Liver (tissue), 9 donors: ENCODE measurements around the gene HOXD1. TPM values are rescaled to one million over a fixed set of nuclear protein-coding genes. Genes with fewer than 3 reads are reported as not detected.

Source experiments
- DNase-seq: peaks from one replicate; pipeline ENCODE4 v3.0.0-alpha.2; 2017; ENCODE audit warnings: low spot score
- H3K27ac ChIP-seq, 2 donors: one replicate each; pipeline ENCODE4 v1.7.0; 2013; ENCODE audit warnings: inconsistent platforms in 2 of 2, low read length in 2 of 2, control low read depth in 1 of 2, low read depth in 1 of 2, mild to moderate bottlenecking in 1 of 2
- H3K27me3 ChIP-seq, 4 donors: one replicate each; pipeline versions ENCODE4 v1.6.1 to v1.7.0; 2013; ENCODE audit warnings: low read length in 3 of 4, inconsistent platforms in 1 of 4, mild to moderate bottlenecking in 1 of 4, moderate library complexity in 1 of 4; ENCODE audit not compliant: control insufficient read depth in 4 of 4, insufficient read depth in 4 of 4
- H3K36me3 ChIP-seq, 4 donors: one replicate each; pipeline versions ENCODE4 v1.6.1 to v1.7.0; 2013; ENCODE audit warnings: low read length in 3 of 4, mild to moderate bottlenecking in 3 of 4, low read depth in 1 of 4, moderate library complexity in 1 of 4; ENCODE audit not compliant: control insufficient read depth in 4 of 4, insufficient read depth in 3 of 4
- H3K4me1 ChIP-seq, 4 donors: one replicate each; pipeline versions ENCODE4 v1.6.1 to v1.7.0; 2013; ENCODE audit warnings: low read length in 3 of 4, mild to moderate bottlenecking in 3 of 4, moderate library complexity in 1 of 4; ENCODE audit not compliant: control insufficient read depth in 4 of 4, insufficient read depth in 4 of 4
- H3K4me3 ChIP-seq, 3 donors: one replicate each; pipeline versions ENCODE4 v1.6.1 to v1.7.0; 2013; ENCODE audit warnings: low read length in 3 of 3, control low read depth in 1 of 3, low read depth in 1 of 3, mild to moderate bottlenecking in 1 of 3
- H3K9ac ChIP-seq, 2 donors: one replicate each; pipeline ENCODE4 v1.7.0; 2013; ENCODE audit warnings: low read length in 2 of 2, mild to moderate bottlenecking in 2 of 2, moderate library complexity in 2 of 2, control low read depth in 1 of 2, low read depth in 1 of 2
- H3K9me3 ChIP-seq, 4 donors: one replicate each; pipeline versions ENCODE4 v1.6.1 to v1.7.0; 2013; ENCODE audit warnings: low read length in 3 of 4; ENCODE audit not compliant: control insufficient read depth in 4 of 4
- EGR1 ChIP-seq, 2 donors: IDR thresholded peaks; 2 replicates each; pipeline ENCODE4 v1.6.1; 2016 to 2018; ENCODE audit warnings: antibody characterized with exemption in 2 of 2, low read depth in 2 of 2
- FOXA1 ChIP-seq: IDR thresholded peaks from 2 replicates; pipeline ENCODE4 v1.6.1; 2016; ENCODE audit warnings: antibody characterized with exemption
- FOXA2 ChIP-seq: IDR thresholded peaks from 2 replicates; pipeline ENCODE4 v1.6.1; 2016; ENCODE audit warnings: antibody characterized with exemption
- GABPA ChIP-seq, 2 donors: IDR thresholded peaks in 1 of 2; conservative IDR thresholded peaks in 1 of 2; 2 replicates each; pipeline ENCODE4 v1.6.1; 2016; ENCODE audit warnings: antibody characterized with exemption in 2 of 2, mild to moderate bottlenecking in 1 of 2, moderate library complexity in 1 of 2
- HNF4A ChIP-seq, 2 donors: conservative IDR thresholded peaks; 2 replicates each; pipeline ENCODE4 v1.6.1; 2016; ENCODE audit warnings: antibody characterized with exemption in 2 of 2, mild to moderate bottlenecking in 2 of 2
- HNF4G ChIP-seq: IDR thresholded peaks from 2 replicates; pipeline ENCODE4 v1.6.1; 2016; ENCODE audit warnings: antibody characterized with exemption
- JUND ChIP-seq, 2 donors: IDR thresholded peaks; 2 replicates each; pipeline ENCODE4 v1.6.1; 2016; ENCODE audit warnings: antibody characterized with exemption in 2 of 2
- NR2F2 ChIP-seq: IDR thresholded peaks from 2 replicates; pipeline ENCODE4 v1.6.1; 2016; ENCODE audit warnings: antibody characterized with exemption
- RAD21 ChIP-seq, 2 donors: IDR thresholded peaks; 2 replicates each; pipeline ENCODE4 v1.6.1; 2016; ENCODE audit warnings: antibody characterized with exemption in 2 of 2, mild to moderate bottlenecking in 2 of 2
- RXRA ChIP-seq, 2 donors: IDR thresholded peaks; 2 replicates each; pipeline ENCODE4 v1.6.1; 2017 to 2018; ENCODE audit warnings: antibody characterized with exemption in 2 of 2, mild to moderate bottlenecking in 1 of 2
- SP1 ChIP-seq: IDR thresholded peaks from 2 replicates; pipeline ENCODE4 v1.6.1; 2018; ENCODE audit warnings: antibody characterized with exemption, mild to moderate bottlenecking
- YY1 ChIP-seq: IDR thresholded peaks from 2 replicates; pipeline ENCODE4 v1.6.1; 2016; ENCODE audit warnings: antibody characterized with exemption, mild to moderate bottlenecking
- WGBS: extraction: QIAGEN DNeasy Blood & Tissue Kit; methylation state at CpG from one replicate; pipeline ENCODE4 v1.1.7; 2013; 5-methylcytosine and 5-hydroxymethylcytosine counted together
- polyA plus RNA-seq, 2 donors: library from polyadenylated mRNA; stranded (reverse) in 1 of 2; unstranded in 1 of 2; fragments of 200-250 nt in 1 of 2; fragments of >200 nt in 1 of 2; fragmentation: Nextera tagmentation in 1 of 2; extraction: Ambion mirVana in 1 of 2; gene quantifications; one replicate each; pipeline versions ENCODE4 v1.2.1 to v1.2.3, GENCODE V29; 2013 to 2015
- total RNA-seq, 2 donors: library from RNA; depleted of rRNA; stranded (reverse); fragments of >200 nt; gene quantifications; one replicate each; pipeline ENCODE4 v1.2.3, GENCODE V29; 2014
- TF ChIP-seq, protein P1 (sequence below): IDR thresholded peaks from 2 replicates; pipeline ENCODE4 v1.6.1; 2016; ENCODE audit warnings: antibody characterized with exemption
- TF ChIP-seq, protein P2 (sequence below): IDR thresholded peaks from 2 replicates; pipeline ENCODE4 v1.6.1; 2016; ENCODE audit warnings: antibody characterized with exemption, mild to moderate bottlenecking
- TF ChIP-seq, protein P3 (sequence below): fragments of 150-350 bp; IDR thresholded peaks from 2 replicates; pipeline ENCODE4 v1.5.1; 2017; ENCODE audit warnings: improper control_type of control experiment, low read depth, low read length; ENCODE audit not compliant: missing input control
- donor health status: healthy.
- donor health status: healthy.
- donor health status: healthy.
- donor health status: healthy.
- donor health status: healthy.

HOXD1 gene
- total and polyA plus RNA-seq, 4 donors, result not detected

DNA sequence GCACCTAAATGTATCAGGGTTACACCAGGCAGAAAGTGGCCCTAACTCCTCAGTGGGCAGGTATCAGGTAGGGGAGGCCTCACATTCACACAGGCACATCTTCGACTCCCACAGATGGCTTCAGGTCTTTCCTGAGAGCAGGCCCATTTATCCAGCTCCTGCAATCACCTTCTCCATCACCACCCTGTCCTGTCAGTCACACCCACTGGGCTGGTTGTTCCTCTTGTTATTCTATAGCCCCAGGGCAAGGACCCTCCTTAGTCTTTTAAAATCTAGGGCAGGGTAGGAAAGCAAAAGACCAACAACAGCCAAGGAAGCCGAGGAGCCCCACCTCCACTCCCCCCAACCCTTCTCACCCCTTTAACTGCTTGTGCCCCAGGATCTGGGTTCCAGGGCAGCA, 46.2 kb upstream of the HOXD1 start:
- no peak overlapping the region for H3K9ac ChIP-seq
- 89% methylated on average over 2 of the region's 2 CpGs for WGBS
- H3K36me3 ChIP-seq, result no peaks in the 10 kb centered on the region
- H3K4me3 ChIP-seq, result no peak overlapping the region
- peaks cover 5 to 28% (median 23%) of the 10 kb centered on the region in 4 donors for H3K27me3 ChIP-seq
- no peak overlapping the region for H3K27ac ChIP-seq
- TF ChIP-seq RAD21 (IDR thresholded peaks at IDR 0.05), result no peak
- no peak for TF ChIP-seq YY1
- TF ChIP-seq HNF4A (conservative IDR thresholded peaks at IDR 0.05), result no peak
- TF ChIP-seq FOXA1, result no peak
- H3K9me3 ChIP-seq, result no peaks in the 10 kb centered on the region
- DNase-seq, result no peak
- H3K4me1 ChIP-seq, result peaks cover 3 to 11% (median 8%) of the 10 kb centered on the region in 4 donors

DNA sequence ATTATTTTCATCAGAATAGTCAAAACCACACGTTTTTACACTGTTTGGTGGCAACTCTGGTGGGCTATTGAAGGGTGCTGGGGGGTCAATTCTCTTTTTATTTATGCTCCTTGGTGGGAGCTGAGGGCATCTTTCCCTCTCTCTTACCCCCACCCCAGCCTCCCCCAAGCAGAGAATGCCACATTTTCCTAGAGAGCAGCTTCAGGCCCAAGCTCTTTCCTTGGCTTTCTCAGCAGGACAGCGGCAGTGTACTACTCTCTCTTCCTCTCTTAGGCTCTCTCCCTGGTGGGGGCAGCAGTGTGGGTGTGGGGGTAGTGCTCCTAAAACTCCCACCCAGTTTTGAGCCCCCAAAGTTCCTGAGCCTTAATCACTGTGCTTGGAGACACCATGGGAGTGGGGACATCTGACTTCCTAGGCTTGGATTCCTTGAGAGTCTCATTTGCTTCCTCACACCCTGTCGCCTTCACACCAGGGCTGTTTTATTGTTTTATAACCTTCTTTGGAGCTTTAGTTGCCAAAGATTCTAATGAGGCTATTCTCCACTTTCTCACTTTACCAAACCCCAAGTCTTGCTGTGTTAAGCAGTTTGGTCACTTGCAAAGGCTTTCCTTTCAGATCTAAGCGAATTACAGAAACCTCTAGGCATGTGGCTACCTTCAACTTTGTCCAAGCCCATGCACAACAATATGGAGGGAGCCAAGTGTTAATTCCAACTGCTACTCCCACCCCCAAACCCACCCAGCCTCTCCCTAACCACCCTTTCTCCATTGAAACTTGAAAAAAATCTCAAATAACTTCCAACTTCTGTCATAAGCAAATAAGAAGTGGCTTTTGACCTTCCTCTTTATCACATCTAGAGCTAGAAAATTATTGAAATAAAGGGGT, 43.1 kb upstream of the HOXD1 start:
- Histone ChIP-seq H3K36me3 (no peaks in the 10 kb centered on the region), H3K4me3 (no peak overlapping the region), H3K9me3 (no peaks in the 10 kb centered on the region), H3K27ac (no peak overlapping the region), H3K27me3 (peaks cover 0 to 25% (median 18%) of the 10 kb centered on the region in 4 donors), H3K4me1 (peaks cover 1 to 14% (median 5%) of the 10 kb centered on the region in 4 donors), H3K9ac (no peak overlapping the region)
- DNase-seq, result no peak
- no peak for TF ChIP-seq YY1
- TF ChIP-seq, protein P1, sequence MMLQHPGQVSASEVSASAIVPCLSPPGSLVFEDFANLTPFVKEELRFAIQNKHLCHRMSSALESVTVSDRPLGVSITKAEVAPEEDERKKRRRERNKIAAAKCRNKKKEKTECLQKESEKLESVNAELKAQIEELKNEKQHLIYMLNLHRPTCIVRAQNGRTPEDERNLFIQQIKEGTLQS, result no peak
- WGBS, result 34% methylated on average over 4 of the region's 4 CpGs

DNA sequence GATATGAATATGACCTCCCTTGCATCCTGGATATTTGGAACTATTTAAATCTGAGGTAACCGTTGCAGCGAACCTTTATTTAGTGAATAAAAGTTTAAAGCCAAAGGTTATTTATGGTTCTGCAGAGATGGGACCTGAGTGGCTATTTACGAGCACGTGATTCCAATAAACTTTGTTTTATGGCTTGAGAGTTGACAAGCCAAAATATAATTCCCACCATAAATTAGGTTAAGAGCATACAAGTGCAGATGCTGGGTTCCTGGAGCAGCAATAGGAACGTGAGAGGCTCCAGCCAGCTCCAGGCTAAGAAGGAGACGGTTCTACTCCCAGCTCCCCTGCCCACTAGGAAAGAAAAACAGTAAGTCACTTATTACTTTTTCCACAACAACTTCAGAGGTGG, 42.4 kb upstream of the HOXD1 start:
- no peak overlapping the region for H3K9ac ChIP-seq
- TF ChIP-seq HNF4A (conservative IDR thresholded peaks at IDR 0.05), result no peak
- TF ChIP-seq GABPA (IDR thresholded peaks at IDR 0.05 in 1 of 2, conservative IDR thresholded peaks at IDR 0.05 in 1 of 2), result no peak
- TF ChIP-seq HNF4G, result no peak
- TF ChIP-seq EGR1 (IDR thresholded peaks at IDR 0.05; ENCODE audit: low read depth in 2 of 2), result no peak
- no peak for TF ChIP-seq SP1
- TF ChIP-seq FOXA2, result no peak
- TF ChIP-seq, protein P2, sequence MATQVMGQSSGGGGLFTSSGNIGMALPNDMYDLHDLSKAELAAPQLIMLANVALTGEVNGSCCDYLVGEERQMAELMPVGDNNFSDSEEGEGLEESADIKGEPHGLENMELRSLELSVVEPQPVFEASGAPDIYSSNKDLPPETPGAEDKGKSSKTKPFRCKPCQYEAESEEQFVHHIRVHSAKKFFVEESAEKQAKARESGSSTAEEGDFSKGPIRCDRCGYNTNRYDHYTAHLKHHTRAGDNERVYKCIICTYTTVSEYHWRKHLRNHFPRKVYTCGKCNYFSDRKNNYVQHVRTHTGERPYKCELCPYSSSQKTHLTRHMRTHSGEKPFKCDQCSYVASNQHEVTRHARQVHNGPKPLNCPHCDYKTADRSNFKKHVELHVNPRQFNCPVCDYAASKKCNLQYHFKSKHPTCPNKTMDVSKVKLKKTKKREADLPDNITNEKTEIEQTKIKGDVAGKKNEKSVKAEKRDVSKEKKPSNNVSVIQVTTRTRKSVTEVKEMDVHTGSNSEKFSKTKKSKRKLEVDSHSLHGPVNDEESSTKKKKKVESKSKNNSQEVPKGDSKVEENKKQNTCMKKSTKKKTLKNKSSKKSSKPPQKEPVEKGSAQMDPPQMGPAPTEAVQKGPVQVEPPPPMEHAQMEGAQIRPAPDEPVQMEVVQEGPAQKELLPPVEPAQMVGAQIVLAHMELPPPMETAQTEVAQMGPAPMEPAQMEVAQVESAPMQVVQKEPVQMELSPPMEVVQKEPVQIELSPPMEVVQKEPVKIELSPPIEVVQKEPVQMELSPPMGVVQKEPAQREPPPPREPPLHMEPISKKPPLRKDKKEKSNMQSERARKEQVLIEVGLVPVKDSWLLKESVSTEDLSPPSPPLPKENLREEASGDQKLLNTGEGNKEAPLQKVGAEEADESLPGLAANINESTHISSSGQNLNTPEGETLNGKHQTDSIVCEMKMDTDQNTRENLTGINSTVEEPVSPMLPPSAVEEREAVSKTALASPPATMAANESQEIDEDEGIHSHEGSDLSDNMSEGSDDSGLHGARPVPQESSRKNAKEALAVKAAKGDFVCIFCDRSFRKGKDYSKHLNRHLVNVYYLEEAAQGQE, result no peak
- TF ChIP-seq, protein P3, sequence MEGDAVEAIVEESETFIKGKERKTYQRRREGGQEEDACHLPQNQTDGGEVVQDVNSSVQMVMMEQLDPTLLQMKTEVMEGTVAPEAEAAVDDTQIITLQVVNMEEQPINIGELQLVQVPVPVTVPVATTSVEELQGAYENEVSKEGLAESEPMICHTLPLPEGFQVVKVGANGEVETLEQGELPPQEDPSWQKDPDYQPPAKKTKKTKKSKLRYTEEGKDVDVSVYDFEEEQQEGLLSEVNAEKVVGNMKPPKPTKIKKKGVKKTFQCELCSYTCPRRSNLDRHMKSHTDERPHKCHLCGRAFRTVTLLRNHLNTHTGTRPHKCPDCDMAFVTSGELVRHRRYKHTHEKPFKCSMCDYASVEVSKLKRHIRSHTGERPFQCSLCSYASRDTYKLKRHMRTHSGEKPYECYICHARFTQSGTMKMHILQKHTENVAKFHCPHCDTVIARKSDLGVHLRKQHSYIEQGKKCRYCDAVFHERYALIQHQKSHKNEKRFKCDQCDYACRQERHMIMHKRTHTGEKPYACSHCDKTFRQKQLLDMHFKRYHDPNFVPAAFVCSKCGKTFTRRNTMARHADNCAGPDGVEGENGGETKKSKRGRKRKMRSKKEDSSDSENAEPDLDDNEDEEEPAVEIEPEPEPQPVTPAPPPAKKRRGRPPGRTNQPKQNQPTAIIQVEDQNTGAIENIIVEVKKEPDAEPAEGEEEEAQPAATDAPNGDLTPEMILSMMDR, result no peak
- TF ChIP-seq NR2F2, result no peak
- TF ChIP-seq, protein P1, result no peak
- TF ChIP-seq JUND (IDR thresholded peaks at IDR 0.05), result no peak
- TF ChIP-seq RXRA (IDR thresholded peaks at IDR 0.05), result no peak
- no peaks in the 10 kb centered on the region for H3K36me3 ChIP-seq
- no peak overlapping the region for H3K27ac ChIP-seq
- H3K9me3 ChIP-seq, result no peaks in the 10 kb centered on the region
- H3K4me3 ChIP-seq, result no peak overlapping the region
- peaks cover 0 to 8% (median 0%) of the 10 kb centered on the region in 4 donors for H3K4me1 ChIP-seq
- H3K27me3 ChIP-seq, result peaks cover 0 to 29% (median 18%) of the 10 kb centered on the region in 4 donors
- DNase-seq, result no peak
- 21% methylated on average over 6 of the region's 6 CpGs for WGBS
